Liver (tissue), 9 donors: Measurements from ENCODE around the gene CORO2B. TPM values are rescaled to one million over a fixed set of nuclear protein-coding genes. Genes with fewer than 3 reads are reported as not detected.
"Not testable (repeated sequence)": the region's sequence is repeated elsewhere in the genome, so short reads cannot be mapped to it uniquely, and the experiment has no call there.

Source experiments
- DNase-seq: peaks from one replicate; pipeline ENCODE4 v3.0.0-alpha.2; 2017; ENCODE audit warnings: low spot score
- H3K27ac ChIP-seq, 2 donors: one replicate each; pipeline ENCODE4 v1.7.0; 2013; ENCODE audit warnings: inconsistent platforms in 2 of 2, low read length in 2 of 2, control low read depth in 1 of 2, low read depth in 1 of 2, mild to moderate bottlenecking in 1 of 2
- H3K27me3 ChIP-seq, 4 donors: one replicate each; pipeline versions ENCODE4 v1.6.1 to v1.7.0; 2013; ENCODE audit warnings: low read length in 3 of 4, inconsistent platforms in 1 of 4, mild to moderate bottlenecking in 1 of 4, moderate library complexity in 1 of 4; ENCODE audit not compliant: control insufficient read depth in 4 of 4, insufficient read depth in 4 of 4
- H3K36me3 ChIP-seq, 4 donors: one replicate each; pipeline versions ENCODE4 v1.6.1 to v1.7.0; 2013; ENCODE audit warnings: low read length in 3 of 4, mild to moderate bottlenecking in 3 of 4, low read depth in 1 of 4, moderate library complexity in 1 of 4; ENCODE audit not compliant: control insufficient read depth in 4 of 4, insufficient read depth in 3 of 4
- H3K4me1 ChIP-seq, 4 donors: one replicate each; pipeline versions ENCODE4 v1.6.1 to v1.7.0; 2013; ENCODE audit warnings: low read length in 3 of 4, mild to moderate bottlenecking in 3 of 4, moderate library complexity in 1 of 4; ENCODE audit not compliant: control insufficient read depth in 4 of 4, insufficient read depth in 4 of 4
- H3K4me3 ChIP-seq, 3 donors: one replicate each; pipeline versions ENCODE4 v1.6.1 to v1.7.0; 2013; ENCODE audit warnings: low read length in 3 of 3, control low read depth in 1 of 3, low read depth in 1 of 3, mild to moderate bottlenecking in 1 of 3
- H3K9ac ChIP-seq, 2 donors: one replicate each; pipeline ENCODE4 v1.7.0; 2013; ENCODE audit warnings: low read length in 2 of 2, mild to moderate bottlenecking in 2 of 2, moderate library complexity in 2 of 2, control low read depth in 1 of 2, low read depth in 1 of 2
- H3K9me3 ChIP-seq, 4 donors: one replicate each; pipeline versions ENCODE4 v1.6.1 to v1.7.0; 2013; ENCODE audit warnings: low read length in 3 of 4; ENCODE audit not compliant: control insufficient read depth in 4 of 4
- EGR1 ChIP-seq, 2 donors: IDR thresholded peaks; 2 replicates each; pipeline ENCODE4 v1.6.1; 2016 to 2018; ENCODE audit warnings: antibody characterized with exemption in 2 of 2, low read depth in 2 of 2
- FOXA1 ChIP-seq: IDR thresholded peaks from 2 replicates; pipeline ENCODE4 v1.6.1; 2016; ENCODE audit warnings: antibody characterized with exemption
- FOXA2 ChIP-seq: IDR thresholded peaks from 2 replicates; pipeline ENCODE4 v1.6.1; 2016; ENCODE audit warnings: antibody characterized with exemption
- GABPA ChIP-seq, 2 donors: IDR thresholded peaks in 1 of 2; conservative IDR thresholded peaks in 1 of 2; 2 replicates each; pipeline ENCODE4 v1.6.1; 2016; ENCODE audit warnings: antibody characterized with exemption in 2 of 2, mild to moderate bottlenecking in 1 of 2, moderate library complexity in 1 of 2
- HNF4A ChIP-seq, 2 donors: conservative IDR thresholded peaks; 2 replicates each; pipeline ENCODE4 v1.6.1; 2016; ENCODE audit warnings: antibody characterized with exemption in 2 of 2, mild to moderate bottlenecking in 2 of 2
- HNF4G ChIP-seq: IDR thresholded peaks from 2 replicates; pipeline ENCODE4 v1.6.1; 2016; ENCODE audit warnings: antibody characterized with exemption
- JUND ChIP-seq, 2 donors: IDR thresholded peaks; 2 replicates each; pipeline ENCODE4 v1.6.1; 2016; ENCODE audit warnings: antibody characterized with exemption in 2 of 2
- NR2F2 ChIP-seq: IDR thresholded peaks from 2 replicates; pipeline ENCODE4 v1.6.1; 2016; ENCODE audit warnings: antibody characterized with exemption
- RXRA ChIP-seq, 2 donors: IDR thresholded peaks; 2 replicates each; pipeline ENCODE4 v1.6.1; 2017 to 2018; ENCODE audit warnings: antibody characterized with exemption in 2 of 2, mild to moderate bottlenecking in 1 of 2
- TAF1 ChIP-seq: conservative IDR thresholded peaks from 2 replicates; pipeline ENCODE4 v1.6.1; 2016; ENCODE audit warnings: antibody characterized with exemption, mild to moderate bottlenecking
- YY1 ChIP-seq: IDR thresholded peaks from 2 replicates; pipeline ENCODE4 v1.6.1; 2016; ENCODE audit warnings: antibody characterized with exemption, mild to moderate bottlenecking
- WGBS: extraction: QIAGEN DNeasy Blood & Tissue Kit; methylation state at CpG from one replicate; pipeline ENCODE4 v1.1.7; 2013; 5-methylcytosine and 5-hydroxymethylcytosine counted together
- polyA plus RNA-seq, 2 donors: library from polyadenylated mRNA; stranded (reverse) in 1 of 2; unstranded in 1 of 2; fragments of 200-250 nt in 1 of 2; fragments of >200 nt in 1 of 2; fragmentation: Nextera tagmentation in 1 of 2; extraction: Ambion mirVana in 1 of 2; gene quantifications; one replicate each; pipeline versions ENCODE4 v1.2.1 to v1.2.3, GENCODE V29; 2013 to 2015
- total RNA-seq, 2 donors: library from RNA; depleted of rRNA; stranded (reverse); fragments of >200 nt; gene quantifications; one replicate each; pipeline ENCODE4 v1.2.3, GENCODE V29; 2014
- TF ChIP-seq, protein P1 (sequence below): IDR thresholded peaks from 2 replicates; pipeline ENCODE4 v1.6.1; 2016; ENCODE audit warnings: antibody characterized with exemption
- TF ChIP-seq, protein P2 (sequence below): fragments of 150-350 bp; IDR thresholded peaks from 2 replicates; pipeline ENCODE4 v1.5.1; 2017; ENCODE audit warnings: improper control_type of control experiment, low read depth, low read length; ENCODE audit not compliant: missing input control
- TF ChIP-seq, protein P3 (sequence below): IDR thresholded peaks from 2 replicates; pipeline ENCODE4 v1.6.1; 2016; ENCODE audit warnings: antibody characterized with exemption, mild to moderate bottlenecking
- TF ChIP-seq, protein P4 (sequence below): IDR thresholded peaks from 2 replicates; pipeline ENCODE4 v1.6.1; 2016; ENCODE audit warnings: antibody characterized with exemption
- donor health status: healthy.
- donor health status: healthy.
- donor health status: healthy.
- donor health status: healthy.
- donor health status: healthy.

CORO2B gene
- total and polyA plus RNA-seq, 4 donors = 0.15 to 0.65 (median 0.52) TPM

DNA sequence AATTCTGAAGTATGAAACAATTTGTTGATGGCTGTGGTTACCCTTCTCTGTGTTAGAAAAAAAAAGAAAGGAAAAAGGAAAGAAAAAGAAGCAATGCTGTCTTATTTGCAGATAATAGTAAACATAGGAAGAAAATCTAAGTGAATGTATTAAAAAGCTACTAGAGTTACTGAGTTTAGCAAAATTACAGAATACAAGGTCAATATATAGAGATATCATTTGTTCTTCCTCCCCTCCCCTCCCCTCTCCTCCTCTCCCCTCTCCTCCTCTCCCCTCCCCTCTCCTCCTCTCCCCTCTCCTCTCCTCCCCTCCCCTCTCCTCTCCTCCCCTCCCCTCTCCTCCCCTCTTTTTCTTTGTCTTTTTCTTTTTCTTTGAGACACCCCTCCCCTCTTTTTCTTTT is 172.8 kb downstream of the CORO2B start:
- H3K27me3 ChIP-seq = no peaks in the 10 kb centered on the region
- no peak for DNase-seq
- no peak overlapping the region for H3K27ac ChIP-seq
- H3K36me3 ChIP-seq = no peaks in the 10 kb centered on the region
- H3K4me1 ChIP-seq = no peaks in the 10 kb centered on the region
- TF ChIP-seq, protein P1, sequence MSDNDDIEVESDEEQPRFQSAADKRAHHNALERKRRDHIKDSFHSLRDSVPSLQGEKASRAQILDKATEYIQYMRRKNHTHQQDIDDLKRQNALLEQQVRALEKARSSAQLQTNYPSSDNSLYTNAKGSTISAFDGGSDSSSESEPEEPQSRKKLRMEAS = no peak
- TF ChIP-seq RXRA (IDR thresholded peaks at IDR 0.05) = no peak
- TF ChIP-seq FOXA1 = no peak
- TF ChIP-seq, protein P2, sequence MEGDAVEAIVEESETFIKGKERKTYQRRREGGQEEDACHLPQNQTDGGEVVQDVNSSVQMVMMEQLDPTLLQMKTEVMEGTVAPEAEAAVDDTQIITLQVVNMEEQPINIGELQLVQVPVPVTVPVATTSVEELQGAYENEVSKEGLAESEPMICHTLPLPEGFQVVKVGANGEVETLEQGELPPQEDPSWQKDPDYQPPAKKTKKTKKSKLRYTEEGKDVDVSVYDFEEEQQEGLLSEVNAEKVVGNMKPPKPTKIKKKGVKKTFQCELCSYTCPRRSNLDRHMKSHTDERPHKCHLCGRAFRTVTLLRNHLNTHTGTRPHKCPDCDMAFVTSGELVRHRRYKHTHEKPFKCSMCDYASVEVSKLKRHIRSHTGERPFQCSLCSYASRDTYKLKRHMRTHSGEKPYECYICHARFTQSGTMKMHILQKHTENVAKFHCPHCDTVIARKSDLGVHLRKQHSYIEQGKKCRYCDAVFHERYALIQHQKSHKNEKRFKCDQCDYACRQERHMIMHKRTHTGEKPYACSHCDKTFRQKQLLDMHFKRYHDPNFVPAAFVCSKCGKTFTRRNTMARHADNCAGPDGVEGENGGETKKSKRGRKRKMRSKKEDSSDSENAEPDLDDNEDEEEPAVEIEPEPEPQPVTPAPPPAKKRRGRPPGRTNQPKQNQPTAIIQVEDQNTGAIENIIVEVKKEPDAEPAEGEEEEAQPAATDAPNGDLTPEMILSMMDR = no peak
- TF ChIP-seq NR2F2 = no peak
- no peak for TF ChIP-seq EGR1 (IDR thresholded peaks at IDR 0.05; ENCODE audit: low read depth in 2 of 2)
- no peak for TF ChIP-seq FOXA2
- TF ChIP-seq, protein P3, sequence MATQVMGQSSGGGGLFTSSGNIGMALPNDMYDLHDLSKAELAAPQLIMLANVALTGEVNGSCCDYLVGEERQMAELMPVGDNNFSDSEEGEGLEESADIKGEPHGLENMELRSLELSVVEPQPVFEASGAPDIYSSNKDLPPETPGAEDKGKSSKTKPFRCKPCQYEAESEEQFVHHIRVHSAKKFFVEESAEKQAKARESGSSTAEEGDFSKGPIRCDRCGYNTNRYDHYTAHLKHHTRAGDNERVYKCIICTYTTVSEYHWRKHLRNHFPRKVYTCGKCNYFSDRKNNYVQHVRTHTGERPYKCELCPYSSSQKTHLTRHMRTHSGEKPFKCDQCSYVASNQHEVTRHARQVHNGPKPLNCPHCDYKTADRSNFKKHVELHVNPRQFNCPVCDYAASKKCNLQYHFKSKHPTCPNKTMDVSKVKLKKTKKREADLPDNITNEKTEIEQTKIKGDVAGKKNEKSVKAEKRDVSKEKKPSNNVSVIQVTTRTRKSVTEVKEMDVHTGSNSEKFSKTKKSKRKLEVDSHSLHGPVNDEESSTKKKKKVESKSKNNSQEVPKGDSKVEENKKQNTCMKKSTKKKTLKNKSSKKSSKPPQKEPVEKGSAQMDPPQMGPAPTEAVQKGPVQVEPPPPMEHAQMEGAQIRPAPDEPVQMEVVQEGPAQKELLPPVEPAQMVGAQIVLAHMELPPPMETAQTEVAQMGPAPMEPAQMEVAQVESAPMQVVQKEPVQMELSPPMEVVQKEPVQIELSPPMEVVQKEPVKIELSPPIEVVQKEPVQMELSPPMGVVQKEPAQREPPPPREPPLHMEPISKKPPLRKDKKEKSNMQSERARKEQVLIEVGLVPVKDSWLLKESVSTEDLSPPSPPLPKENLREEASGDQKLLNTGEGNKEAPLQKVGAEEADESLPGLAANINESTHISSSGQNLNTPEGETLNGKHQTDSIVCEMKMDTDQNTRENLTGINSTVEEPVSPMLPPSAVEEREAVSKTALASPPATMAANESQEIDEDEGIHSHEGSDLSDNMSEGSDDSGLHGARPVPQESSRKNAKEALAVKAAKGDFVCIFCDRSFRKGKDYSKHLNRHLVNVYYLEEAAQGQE = no peak
- no peak for TF ChIP-seq GABPA (IDR thresholded peaks at IDR 0.05 in 1 of 2, conservative IDR thresholded peaks at IDR 0.05 in 1 of 2)
- no peak for TF ChIP-seq TAF1
- no peak for TF ChIP-seq JUND (IDR thresholded peaks at IDR 0.05)
- TF ChIP-seq, protein P4, sequence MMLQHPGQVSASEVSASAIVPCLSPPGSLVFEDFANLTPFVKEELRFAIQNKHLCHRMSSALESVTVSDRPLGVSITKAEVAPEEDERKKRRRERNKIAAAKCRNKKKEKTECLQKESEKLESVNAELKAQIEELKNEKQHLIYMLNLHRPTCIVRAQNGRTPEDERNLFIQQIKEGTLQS = no peak
- TF ChIP-seq YY1 = no peak
- TF ChIP-seq HNF4A (conservative IDR thresholded peaks at IDR 0.05) = no peak
- TF ChIP-seq HNF4G = no peak
- H3K4me3 ChIP-seq = no peak overlapping the region
- H3K9me3 ChIP-seq = peaks cover 0 to 4% (median 0%) of the 10 kb centered on the region in 4 donors
- H3K9ac ChIP-seq = no peak overlapping the region

DNA sequence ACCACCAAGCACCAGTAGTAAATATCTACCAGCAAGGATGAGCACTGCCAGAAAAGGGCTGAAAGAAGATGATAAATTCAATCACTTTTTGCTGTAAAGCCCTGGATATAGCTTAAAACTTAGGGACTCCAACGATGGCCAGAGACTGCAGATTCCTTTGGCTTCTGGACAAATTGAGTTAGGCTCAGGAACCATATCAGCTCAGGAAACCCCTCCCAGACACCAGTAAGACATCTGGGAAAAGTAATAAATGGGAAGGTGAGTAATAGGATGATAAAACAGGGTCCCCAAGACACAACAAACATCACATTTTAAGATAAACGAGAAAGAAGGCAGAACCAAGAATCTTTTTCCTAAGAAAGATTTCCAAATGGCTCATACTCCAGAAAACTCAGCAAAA is 176.9 kb downstream of the CORO2B start:
- H3K27me3 ChIP-seq = no peaks in the 10 kb centered on the region
- TF ChIP-seq, protein P3 = no peak
- TF ChIP-seq FOXA2 = no peak
- TF ChIP-seq HNF4A (conservative IDR thresholded peaks at IDR 0.05) = no peak
- TF ChIP-seq JUND (IDR thresholded peaks at IDR 0.05) = no peak
- TF ChIP-seq NR2F2 = no peak
- no peak for TF ChIP-seq FOXA1
- TF ChIP-seq, protein P1 = no peak
- TF ChIP-seq, protein P2 = no peak
- no peak for TF ChIP-seq RXRA (IDR thresholded peaks at IDR 0.05)
- WGBS = 61% methylated on average over 2 of the region's 2 CpGs

DNA sequence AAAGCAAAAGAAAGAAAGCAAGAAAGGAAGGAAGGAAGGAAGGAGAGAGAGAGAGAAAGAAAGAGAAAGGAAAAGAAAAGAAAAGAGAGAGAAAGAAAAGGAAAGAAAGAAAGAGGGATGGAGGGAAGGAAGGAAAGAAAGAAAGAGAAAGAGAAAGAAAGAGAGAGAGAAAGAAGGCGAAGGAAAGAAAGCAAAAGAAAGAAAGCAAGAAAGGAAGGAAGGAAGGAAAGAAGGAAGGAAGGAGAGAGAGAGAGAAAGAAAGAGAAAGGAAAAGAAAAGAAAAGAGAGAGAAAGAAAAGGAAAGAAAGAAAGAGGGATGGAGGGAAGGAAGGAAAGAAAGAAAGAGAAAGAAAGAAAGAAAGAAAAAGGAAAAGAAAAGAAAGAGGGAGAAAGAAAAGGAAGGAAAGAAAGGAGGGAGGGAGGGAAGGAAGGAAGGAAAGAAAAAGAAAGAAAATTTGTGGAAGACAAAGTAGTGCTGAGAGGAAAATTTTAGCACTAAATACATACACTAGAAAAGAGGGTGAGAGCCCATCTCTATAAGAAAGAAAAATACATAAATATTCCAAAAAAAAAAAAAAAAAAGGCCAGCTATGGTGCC is 181.3 kb downstream of the CORO2B start:
- 98% methylated on average over 1 of the region's 1 CpG for WGBS
- H3K9me3 ChIP-seq = not testable (repeated sequence)

More for the DNA sequence above, 176.9 kb downstream of the CORO2B start:
- no peak overlapping the region for H3K4me3 ChIP-seq
- H3K9ac ChIP-seq = no peak overlapping the region
- no peaks in the 10 kb centered on the region for H3K36me3 ChIP-seq
- H3K9me3 ChIP-seq = no peaks in the 10 kb centered on the region
- no peak overlapping the region for H3K27ac ChIP-seq
- no peak for DNase-seq
- H3K4me1 ChIP-seq = no peaks in the 10 kb centered on the region

More for the DNA sequence above, 181.3 kb downstream of the CORO2B start:
- H3K4me1 ChIP-seq, H3K36me3 ChIP-seq, DNase-seq, H3K4me3 ChIP-seq, H3K9ac ChIP-seq, H3K27ac ChIP-seq, H3K27me3 ChIP-seq: not testable (repeated sequence)
